K562 (cell line): ENCODE data around the gene TLE3. TPM values are rescaled to one million over a fixed set of nuclear protein-coding genes. Genes with fewer than 3 reads are reported as not detected.

Experiments used
- ATAC-seq: fragments of 200-7000 bp; cut with Tn5 transposase; 3 replicates; pipeline ENCODE4 v1.9.1; 2020; ENCODE audit warnings: moderate library complexity
- BruUV-seq: library from RNA; stranded (reverse); fragments of 400-500 nt; replicated peaks from 2 replicates; lab custom pipeline; 2021; lab: Mats Ljungman, UMichigan
- CTCF ChIA-PET: fragments of 300-600 bp; formaldehyde crosslinking; extraction: SDS; loops from one replicate; lab custom pipeline; 2021; ENCODE audit warnings: low intra/inter-chr PET ratio; lab: Yijun Ruan, JAX
- POLR2A ChIA-PET: fragments of 300-600, 350-650 bp; sonication (Branson Sonifier 250); formaldehyde crosslinking; extraction: SDS; loops from one replicate; lab custom pipeline; 2021; ENCODE audit warnings: antibody characterized with exemption, inconsistent platforms; lab: Yijun Ruan, JAX
- DNase-seq, 4 experiments: peaks; one replicate each; pipeline versions ENCODE4 v3.0.0 to v3.0.0-alpha.2; 2011 to 2018; ENCODE audit warnings: low spot score in 3 of 4, mixed read lengths in 3 of 4; ENCODE audit errors: extremely low read depth in 1 of 4
- FAIRE-seq: peaks from 2 replicates; lab custom pipeline; 2011; peaks lifted over from hg19 to GRCh38; lab: Jason Lieb, UNC
- H2AFZ ChIP-seq: 2 replicates; pipeline ENCODE4 v1.6.0; 2011; ENCODE audit warnings: low read depth, low read length, control low read depth, inconsistent platforms
- H3K27ac ChIP-seq: fragments of 200-600 bp; 3 replicates; pipeline ENCODE4 v1.8.0; 2011; ENCODE audit warnings: low read depth, mild to moderate bottlenecking, control low read depth, inconsistent platforms, low read length, moderate library complexity, mixed read lengths; ENCODE audit errors: extremely low read depth
- H3K27me3 ChIP-seq, 2 experiments: fragments of 300-600 bp in 1 of 2; 2 replicates in 1 of 2; 3 replicates in 1 of 2; pipeline versions ENCODE4 v1.6.0 to v1.8.0; 2011; ENCODE audit warnings: inconsistent platforms in 2 of 2, low read length in 2 of 2, mild to moderate bottlenecking in 1 of 2, mixed read lengths in 1 of 2, moderate library complexity in 1 of 2; ENCODE audit not compliant: control insufficient read depth in 2 of 2, insufficient read depth in 2 of 2
- H3K36me3 ChIP-seq: fragments of 300-600 bp; 3 replicates; pipeline ENCODE4 v1.8.0; 2011; ENCODE audit warnings: mild to moderate bottlenecking, low read length, inconsistent platforms; ENCODE audit not compliant: control insufficient read depth, insufficient read depth
- H3K4me1 ChIP-seq, 2 experiments: fragments of 200-600 bp in 1 of 2; replicated peaks in 1 of 2; 2 replicates in 1 of 2; 3 replicates in 1 of 2; pipeline versions ENCODE4 v1.5.1 to v1.8.0; 2011; ENCODE audit warnings: inconsistent platforms in 2 of 2, low read length in 2 of 2, mild to moderate bottlenecking in 1 of 2, mixed read lengths in 1 of 2, moderate library complexity in 1 of 2; ENCODE audit not compliant: control insufficient read depth in 2 of 2, insufficient read depth in 2 of 2
- H3K4me2 ChIP-seq: 2 replicates; pipeline ENCODE4 v1.6.1; 2011; ENCODE audit warnings: low read length, control low read depth, inconsistent platforms, mixed read lengths; ENCODE audit not compliant: insufficient read depth
- H3K4me3 ChIP-seq: fragments of 200-600 bp; sonication (generic), shearing (Covaris generic); 2 replicates; pipeline ENCODE4 v1.5.1; 2016; ENCODE audit warnings: control low read depth, inconsistent platforms
- H3K79me2 ChIP-seq: fragments of 200-600 bp; 3 replicates; pipeline ENCODE4 v1.8.0; 2011; ENCODE audit warnings: low read length, inconsistent platforms; ENCODE audit not compliant: control insufficient read depth, insufficient read depth
- H3K9ac ChIP-seq, 2 experiments: 2 replicates each; pipeline versions ENCODE4 v1.6.0 to v1.6.1; 2011; ENCODE audit warnings: low read depth in 2 of 2, low read length in 2 of 2, control low read depth in 1 of 2, inconsistent platforms in 1 of 2, mild to moderate bottlenecking in 1 of 2, mixed read lengths in 1 of 2; ENCODE audit not compliant: insufficient read depth in 1 of 2
- H3K9me1 ChIP-seq: one replicate; pipeline ENCODE4 v1.6.0; 2011; ENCODE audit warnings: inconsistent platforms, mild to moderate bottlenecking, low read length, moderate library complexity; ENCODE audit not compliant: control insufficient read depth, insufficient read depth
- H3K9me3 ChIP-seq: replicated peaks from 2 replicates; pipeline ENCODE4 v1.5.1; 2011; ENCODE audit warnings: low read depth, low read length, inconsistent platforms; ENCODE audit not compliant: control insufficient read depth, insufficient read depth
- H4K20me1 ChIP-seq: replicated peaks from 2 replicates; pipeline ENCODE4 v1.6.1; 2011; ENCODE audit warnings: low read length, inconsistent platforms, mixed read lengths; ENCODE audit not compliant: control insufficient read depth, insufficient read depth
- CBX1 ChIP-seq: sonication (generic); IDR thresholded peaks from 2 replicates; pipeline ENCODE4 v1.6.1; 2016; ENCODE audit warnings: antibody characterized with exemption, low read depth, mild to moderate bottlenecking
- ELF1 ChIP-seq: fragments of 200-800 bp; sonication (Bioruptor generic); IDR thresholded peaks from 2 replicates; pipeline ENCODE4 v1.6.1; 2016; ENCODE audit warnings: missing genetic modification characterization, missing compliant biosample characterization
- FOXK1 ChIP-seq: sonication (generic); formaldehyde crosslinking; IDR thresholded peaks from 2 replicates; pipeline ENCODE4 v1.8.0; 2022; ENCODE audit warnings: missing genetic modification reagents, mild to moderate bottlenecking, borderline replicate concordance
- KDM4B ChIP-seq, 2 experiments: fragments of 450-650 bp in 1 of 2; sonication (generic) in 1 of 2; IDR thresholded peaks; 2 replicates each; pipeline ENCODE4 v1.6.1; 2016 to 2017; ENCODE audit warnings: borderline replicate concordance in 2 of 2, antibody characterized with exemption in 1 of 2, low read depth in 1 of 2, mild to moderate bottlenecking in 1 of 2
- NELFE ChIP-seq: IDR thresholded peaks from 2 replicates; pipeline ENCODE4 v1.6.1; 2011; ENCODE audit warnings: mild to moderate bottlenecking; ENCODE audit not compliant: insufficient read depth, insufficient read length
- POLR2B ChIP-seq: fragments of 450-650 bp; IDR thresholded peaks from 2 replicates; pipeline ENCODE4 v1.6.1; 2018; ENCODE audit warnings: low read depth; ENCODE audit not compliant: partially characterized antibody
- POLR3A ChIP-seq: IDR thresholded peaks from 2 replicates; pipeline ENCODE4 v1.6.1; 2011; ENCODE audit warnings: borderline replicate concordance, mild to moderate bottlenecking, moderate library complexity; ENCODE audit not compliant: insufficient read length, insufficient read depth; ENCODE audit errors: extremely low read depth
- SNRNP70 ChIP-seq: fragments of 200-400 bp; formaldehyde crosslinking; optimal IDR thresholded peaks from 2 replicates; pipeline ENCODE3; 2017; ENCODE audit warnings: low read depth, low read length
- ZBTB33 ChIP-seq: sonication (generic); formaldehyde crosslinking; IDR thresholded peaks from 2 replicates; pipeline ENCODE4 v1.8.1; 2023; ENCODE audit warnings: mild to moderate bottlenecking, missing genetic modification reagents
- ZNF12 ChIP-seq: sonication (generic); formaldehyde crosslinking; IDR thresholded peaks from 2 replicates; pipeline ENCODE4 v1.4.0; 2020; ENCODE audit warnings: mild to moderate bottlenecking, missing genetic modification reagents
- ZNF586 ChIP-seq: fragments of 450-650 bp; formaldehyde crosslinking; conservative IDR thresholded peaks from 2 replicates; pipeline ENCODE4 v1.4.0; 2020; ENCODE audit warnings: mild to moderate bottlenecking, moderate library complexity
- ZNF76 ChIP-seq: fragments of 250-450 bp; sonication (Bioruptor Pico); IDR thresholded peaks from 2 replicates; pipeline ENCODE4 v1.4.0; 2020; ENCODE audit warnings: mild to moderate bottlenecking, moderate library complexity, borderline replicate concordance
- ZNF766 ChIP-seq: fragments of 200-800 bp; sonication (Bioruptor generic); conservative IDR thresholded peaks from 2 replicates; pipeline ENCODE4 v1.6.1; 2016; ENCODE audit warnings: missing genetic modification characterization, missing compliant biosample characterization
- WGBS: fragments of 100-300 bp; shearing (Covaris generic); methylation state at CpG from one replicate; pipeline ENCODE4 v1.1.6; 2016; ENCODE audit warnings: low coverage, mixed read lengths; ENCODE audit not compliant: insufficient coverage; ENCODE audit errors: missing lambda C conversion rate; 5-methylcytosine and 5-hydroxymethylcytosine counted together
- in situ Hi-C: fragments of 300-500 bp; cut with MboI; formaldehyde crosslinking; loops from 4 replicates; pipeline ENCODE4 v1.15.0; 2018; ENCODE audit warnings: inconsistent platforms, mixed read lengths
- intact Hi-C: fragments of 100-400 bp; cut with micrococcal nuclease; formaldehyde crosslinking; loops from 2 replicates; pipeline ENCODE4 v1.14.2; 2022
- polyA plus RNA-seq, 8 experiments: library from polyadenylated mRNA; depleted of rRNA in 4 of 8; stranded (reverse) in 5 of 8; unstranded in 3 of 8; fragments of >200 nt; fragmentation: Nextera tagmentation in 2 of 8; fragmentation: Illumina TruSeq in 1 of 8; extraction: Ambion mirVana in 2 of 8; extraction: Trizol in 1 of 8; gene quantifications; 2 replicates each; pipeline versions ENCODE4 v1.2.1 to v1.2.3, GENCODE V29; 2011 to 2014; ENCODE audit warnings: inconsistent platforms in 1 of 8, missing spikeins in 1 of 8
- total RNA-seq, 7 experiments: library from RNA; depleted of rRNA in 6 of 7; stranded (reverse); fragments of >200 nt in 6 of 7; fragmentation: Illumina TruSeq in 2 of 7; extraction: Trizol in 2 of 7; gene quantifications; 2 replicates each; pipeline versions ENCODE4 v1.2.1 to v1.2.3, GENCODE V29; 2011 to 2021; ENCODE audit warnings: low replicate concordance in 1 of 7
- TF ChIP-seq, protein P1 (sequence below): fragments of 250-450 bp; sonication (Bioruptor Pico); IDR thresholded peaks from 2 replicates; pipeline ENCODE4 v1.5.1; 2021; ENCODE audit warnings: mild to moderate bottlenecking

TLE3 gene
- total and polyA plus RNA-seq, 9 of the 15 experiments (the other 6 are each of a cell fraction or from before 2014, with no cell fraction given) = 1.5 to 84.2 (median 14.1) TPM

DNA sequence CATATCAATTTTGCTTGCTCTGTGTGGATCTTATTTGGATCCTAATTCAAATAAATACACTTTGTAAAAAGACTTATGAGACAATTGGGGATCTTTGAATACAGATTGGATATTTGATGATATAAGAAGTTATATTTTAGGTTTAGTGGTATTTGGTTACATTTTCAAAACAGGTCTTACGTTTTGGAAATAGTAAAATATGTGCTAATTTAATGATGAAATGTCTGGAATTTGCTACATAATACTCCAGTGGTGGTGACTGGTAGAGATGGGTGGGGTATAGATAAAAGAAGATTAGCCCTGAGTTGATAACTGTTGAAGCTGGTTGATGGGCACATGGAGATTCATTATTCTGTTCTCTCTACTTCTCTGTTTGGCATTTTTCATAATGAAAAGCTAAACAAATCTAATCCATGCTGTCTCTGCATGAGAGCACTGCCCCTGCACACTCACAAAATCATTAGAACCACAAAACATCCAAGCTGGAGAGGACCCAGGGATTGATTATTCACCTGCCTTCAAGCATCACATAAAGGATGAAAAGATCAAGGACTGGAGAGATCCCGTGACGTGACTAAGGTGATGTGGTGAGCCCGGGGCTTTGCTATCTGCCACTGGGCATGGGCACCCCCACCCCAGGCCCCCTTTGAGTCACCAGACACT is 58.9 kb downstream of the TLE3 start:
- intact Hi-C loops (no loop called here), in situ Hi-C loops (no loop called here)
- TF ChIP-seq ELF1 (tag) (no peak), SNRNP70 (no peak), CBX1 (no peak), KDM4B (IDR thresholded peaks at IDR 0.05; ENCODE audit: borderline replicate concordance in 2 of 2, low read depth in 1 of 2) (no peak), ZNF12 (CRISPR knock-in tag) (no peak), POLR3A (no peak), ZBTB33 (CRISPR knock-in tag) (no peak), ZNF586 (CRISPR knock-in tag) (no peak), ZNF76 (CRISPR knock-in tag) (no peak), ZNF766 (CRISPR knock-in tag) (no peak), POLR2B (no peak), FOXK1 (CRISPR knock-in tag) (no peak), NELFE (no peak)
- TF ChIP-seq, protein P1, sequence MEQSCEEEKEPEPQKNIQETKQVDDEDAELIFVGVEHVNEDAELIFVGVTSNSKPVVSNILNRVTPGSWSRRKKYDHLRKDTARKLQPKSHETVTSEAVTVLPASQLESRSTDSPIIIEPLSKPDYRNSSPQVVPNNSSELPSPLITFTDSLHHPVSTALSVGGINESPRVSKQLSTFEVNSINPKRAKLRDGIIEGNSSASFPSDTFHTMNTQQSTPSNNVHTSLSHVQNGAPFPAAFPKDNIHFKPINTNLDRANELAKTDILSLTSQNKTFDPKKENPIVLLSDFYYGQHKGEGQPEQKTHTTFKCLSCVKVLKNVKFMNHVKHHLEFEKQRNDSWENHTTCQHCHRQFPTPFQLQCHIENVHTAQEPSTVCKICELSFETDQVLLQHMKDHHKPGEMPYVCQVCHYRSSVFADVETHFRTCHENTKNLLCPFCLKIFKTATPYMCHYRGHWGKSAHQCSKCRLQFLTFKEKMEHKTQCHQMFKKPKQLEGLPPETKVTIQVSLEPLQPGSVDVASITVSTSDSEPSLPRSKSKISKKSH = no peak
- DNase-seq (no peak), FAIRE-seq (no peak), ATAC-seq (no peak)
- H3K9me3 ChIP-seq = no peaks in the 10 kb centered on the region
- H3K36me3 ChIP-seq = no peaks in the 10 kb centered on the region
- H2AFZ ChIP-seq = no peak overlapping the region
- H3K4me2 ChIP-seq = no peak overlapping the region
- BruUV-seq = no TSS peak
- H3K27me3 ChIP-seq = peaks cover 8 to 27% of the 10 kb centered on the region in 2 experiments; a peak in 4 of 5 replicates
- peaks cover 4% of the 10 kb centered on the region for H3K9me1 ChIP-seq
- CTCF ChIA-PET = no interaction called here
- WGBS = 3% methylated on average over 4 of the region's 4 CpGs
- no peak overlapping the region for H3K9ac ChIP-seq
- POLR2A ChIA-PET = interaction anchor here (0.6 to 1.2 kb wide), 3 partner anchors 9 to 247 kb away, joined by 3 read pairs; no protein-coding TSS in a partner anchor
- H3K4me1 ChIP-seq = peaks cover 0 to 1% of the 10 kb centered on the region in 2 experiments; a peak in 1 of 5 replicates
- no peak overlapping the region for H3K27ac ChIP-seq
- no peaks in the 10 kb centered on the region for H3K79me2 ChIP-seq
- H4K20me1 ChIP-seq = no peaks in the 10 kb centered on the region
- H3K4me3 ChIP-seq = no peak overlapping the region
